IMR-90 (cell line): Measurements from ENCODE around the gene DIP2B. TPM values are rescaled to one million over a fixed set of nuclear protein-coding genes. Genes with fewer than 3 reads are reported as not detected.

Experiments used
- ATAC-seq: fragments of 200-7000 bp; cut with Tn5 transposase; 2 replicates; pipeline ENCODE4 v1.9.1; 2020; ENCODE audit warnings: low read depth, mild to moderate bottlenecking, moderate library complexity
- BruUV-seq: library from RNA; stranded (reverse); fragments of 400-500 nt; replicated peaks from 2 replicates; lab custom pipeline; 2021; lab: Mats Ljungman, UMichigan
- CTCF ChIA-PET: fragments of 300-600 bp; formaldehyde crosslinking; extraction: SDS; loops from one replicate; lab custom pipeline; 2021; ENCODE audit warnings: antibody characterized with exemption; lab: Yijun Ruan, JAX
- POLR2A ChIA-PET: fragments of 300-600 bp; sonication (Branson Sonifier 250); formaldehyde crosslinking; loops from one replicate; lab custom pipeline; 2022; ENCODE audit warnings: antibody characterized with exemption; ENCODE audit not compliant: unreplicated experiment; lab: Charles Lee
- DNase-seq: peaks from one replicate; pipeline ENCODE4 v3.0.0; 2013
- H2AFZ ChIP-seq: replicated peaks from 2 replicates; pipeline ENCODE3; 2013; ENCODE audit warnings: low read length, mild to moderate bottlenecking; ENCODE audit not compliant: poor library complexity
- H2AK5ac ChIP-seq: 2 replicates; pipeline ENCODE4 v1.6.1; 2013; ENCODE audit warnings: low read depth, low read length, inconsistent platforms
- H2AK9ac ChIP-seq: replicated peaks from 2 replicates; pipeline ENCODE3; 2013; ENCODE audit warnings: mild to moderate bottlenecking, low read depth, low read length, moderate library complexity; ENCODE audit not compliant: poor library complexity
- H2BK120ac ChIP-seq: 2 replicates; pipeline ENCODE4 v1.6.1; 2013; ENCODE audit warnings: low read depth, low read length, inconsistent platforms
- H2BK15ac ChIP-seq: 3 replicates; pipeline ENCODE4 v1.6.1; 2013; ENCODE audit warnings: low read depth, low read length, inconsistent platforms
- H2BK20ac ChIP-seq: 2 replicates; pipeline ENCODE4 v1.6.1; 2013; ENCODE audit warnings: low read depth, mild to moderate bottlenecking, inconsistent platforms, low read length, moderate library complexity
- H2BK5ac ChIP-seq: 2 replicates; pipeline ENCODE4 v1.6.1; 2013; ENCODE audit warnings: mild to moderate bottlenecking, low read depth, low read length, inconsistent platforms; ENCODE audit not compliant: poor library complexity, severe bottlenecking
- H3K14ac ChIP-seq: replicated peaks from 2 replicates; pipeline ENCODE4 v1.6.1; 2013; ENCODE audit warnings: low read depth, low read length, inconsistent platforms
- H3K18ac ChIP-seq: 2 replicates; pipeline ENCODE4 v1.6.1; 2013; ENCODE audit warnings: low read depth, low read length, control low read depth
- H3K23ac ChIP-seq: 2 replicates; pipeline ENCODE4 v1.6.1; 2013; ENCODE audit warnings: low read depth, low read length, inconsistent platforms
- H3K27ac ChIP-seq: 2 replicates; pipeline ENCODE4 v1.5.1; 2013; ENCODE audit warnings: mild to moderate bottlenecking, control low read depth, low read length; ENCODE audit not compliant: insufficient read depth
- H3K27me3 ChIP-seq: 2 replicates; pipeline ENCODE4 v1.6.1; 2013; ENCODE audit warnings: low read length; ENCODE audit not compliant: control insufficient read depth, insufficient read depth
- H3K36me3 ChIP-seq: 2 replicates; pipeline ENCODE4 v1.6.1; 2013; ENCODE audit warnings: low read length, mixed read lengths; ENCODE audit not compliant: control insufficient read depth, insufficient read depth
- H3K4ac ChIP-seq: 2 replicates; pipeline ENCODE4 v1.6.1; 2013; ENCODE audit warnings: low read depth, low read length, inconsistent platforms
- H3K4me1 ChIP-seq: 2 replicates; pipeline ENCODE4 v1.6.1; 2013; ENCODE audit warnings: low read length, mixed read lengths; ENCODE audit not compliant: control insufficient read depth, insufficient read depth
- H3K4me2 ChIP-seq: 2 replicates; pipeline ENCODE4 v1.6.1; 2013; ENCODE audit warnings: low read depth, mild to moderate bottlenecking, control low read depth, low read length, moderate library complexity
- H3K4me3 ChIP-seq: 2 replicates; pipeline ENCODE4 v1.5.1; 2013; ENCODE audit warnings: low read depth, mild to moderate bottlenecking, control low read depth, low read length, moderate library complexity; ENCODE audit not compliant: insufficient read depth
- H3K56ac ChIP-seq: 2 replicates; pipeline ENCODE4 v1.6.1; 2013; ENCODE audit warnings: low read length, inconsistent platforms; ENCODE audit not compliant: insufficient read depth; ENCODE audit errors: extremely low read depth
- H3K79me1 ChIP-seq, 2 experiments: 2 replicates each; pipeline ENCODE4 v1.6.1; 2013; ENCODE audit warnings: low read length in 2 of 2, inconsistent platforms in 1 of 2, low read depth in 1 of 2
- H3K9ac ChIP-seq: 2 replicates; pipeline ENCODE4 v1.6.1; 2013; ENCODE audit warnings: low read depth, low read length, control low read depth
- H3K9me1 ChIP-seq: 2 replicates; pipeline ENCODE4 v1.6.1; 2013; ENCODE audit warnings: low read length, inconsistent platforms; ENCODE audit not compliant: insufficient read depth
- H3K9me3 ChIP-seq: 2 replicates; pipeline ENCODE4 v1.6.1; 2013; ENCODE audit warnings: low read length; ENCODE audit not compliant: control insufficient read depth, insufficient read depth
- H4K20me1 ChIP-seq: 2 replicates; pipeline ENCODE4 v1.6.1; 2013; ENCODE audit warnings: low read length, inconsistent platforms; ENCODE audit not compliant: insufficient read depth
- H4K5ac ChIP-seq: 2 replicates; pipeline ENCODE4 v1.6.1; 2013; ENCODE audit warnings: mild to moderate bottlenecking, low read depth, low read length, control low read depth
- H4K8ac ChIP-seq, 2 experiments: 2 replicates each; pipeline ENCODE4 v1.6.1; 2013; ENCODE audit warnings: low read depth in 2 of 2, low read length in 2 of 2, control low read depth in 1 of 2, inconsistent platforms in 1 of 2
- H4K91ac ChIP-seq: 2 replicates; pipeline ENCODE4 v1.6.1; 2013; ENCODE audit warnings: low read depth, low read length, inconsistent platforms; ENCODE audit not compliant: insufficient read depth
- CEBPB ChIP-seq: IDR thresholded peaks from 2 replicates; pipeline ENCODE4 v1.6.1; 2012; ENCODE audit warnings: low read depth, low read length, improper control_type of control experiment
- MAZ ChIP-seq: IDR thresholded peaks from 2 replicates; pipeline ENCODE4 v1.6.1; 2012; ENCODE audit warnings: low read depth, mild to moderate bottlenecking, low read length, improper control_type of control experiment, moderate library complexity, borderline replicate concordance
- WGBS, 2 experiments: methylation state at CpG; one replicate each; pipeline versions ENCODE4 v1.1.5 to v1.1.7; 2013; ENCODE audit warnings: missing lambda C conversion rate in 2 of 2; ENCODE audit not compliant: insufficient read length in 1 of 2; ENCODE audit errors: extremely low coverage in 2 of 2; 5-methylcytosine and 5-hydroxymethylcytosine counted together
- dilution Hi-C: fragments of 300-500 bp; cut with HindIII; formaldehyde crosslinking; loops from one replicate; pipeline ENCODE4 v1.14.3; 2018; ENCODE audit warnings: low sequenced_read_pairs; ENCODE audit not compliant: unreplicated experiment
- in situ Hi-C: fragments of 300-500 bp; cut with MboI; formaldehyde crosslinking; loops from 3 replicates; pipeline ENCODE4 v1.14.3; 2019; ENCODE audit warnings: low sequenced_read_pairs, inconsistent platforms, mixed read lengths
- intact Hi-C: fragments of 100-400 bp; cut with micrococcal nuclease; formaldehyde crosslinking; loops from 2 replicates; pipeline ENCODE4 v1.10.0; 2022
- polyA plus RNA-seq, 3 experiments: library from polyadenylated mRNA; depleted of rRNA; stranded (reverse); fragments of >200 nt; gene quantifications; 2 replicates each; pipeline ENCODE4 v1.2.3, GENCODE V29; 2012; ENCODE audit warnings: low replicate concordance in 1 of 3
- total RNA-seq: library from RNA; depleted of rRNA; stranded (reverse); fragments of >200 nt; gene quantifications from 2 replicates; pipeline ENCODE4 v1.2.3, GENCODE V29; 2012

Gene DIP2B
- total and polyA plus RNA-seq, 2 of the 4 experiments (the other 2 are of a cell fraction) = 7.7 to 12.9 TPM

DNA sequence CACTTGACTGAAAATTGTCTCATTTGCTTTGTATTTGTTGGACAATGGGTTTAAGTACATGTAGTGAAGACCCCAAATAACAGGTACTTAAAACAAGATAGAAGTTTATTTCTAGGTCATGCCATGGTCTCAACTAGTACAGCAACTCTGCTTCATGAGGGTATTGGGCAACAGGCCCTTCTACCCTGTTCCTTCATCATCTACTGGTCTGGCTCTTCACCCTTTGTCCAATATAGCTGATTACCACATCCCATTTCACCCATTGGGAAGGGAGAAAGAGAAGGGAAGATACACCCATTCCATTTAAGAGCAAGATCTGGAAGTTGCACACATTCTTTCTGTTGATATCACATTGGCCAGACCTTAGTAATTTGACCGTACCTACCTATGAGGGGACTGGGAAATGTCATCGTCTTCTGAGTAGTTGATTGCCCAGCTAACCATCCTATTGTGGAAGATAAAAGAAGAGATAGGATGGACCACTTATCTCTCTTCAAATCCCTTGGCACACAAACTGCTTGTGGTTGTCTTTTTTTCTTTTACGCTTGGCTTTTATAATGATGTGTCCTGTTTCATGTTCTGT is 104.6 kb downstream of the DIP2B start:
- POLR2A ChIA-PET = no interaction called here
- H2AK5ac ChIP-seq = no peak overlapping the region
- ATAC-seq (no peak), DNase-seq (no peak)
- H3K23ac ChIP-seq = no peak overlapping the region
- no peak overlapping the region for H3K4me3 ChIP-seq
- no peak overlapping the region for H3K4ac ChIP-seq
- H3K9me1 ChIP-seq = peaks cover 11% of the 10 kb centered on the region
- no peak overlapping the region for H4K91ac ChIP-seq
- H2BK20ac ChIP-seq = no peak overlapping the region
- no peak overlapping the region for H4K8ac ChIP-seq
- no peak overlapping the region for H2BK120ac ChIP-seq
- in situ Hi-C loops (no loop called here), intact Hi-C loops (no loop called here), dilution Hi-C loops (no loop called here)
- H4K20me1 ChIP-seq = no peaks in the 10 kb centered on the region
- no CpG with 5 or more reads among the region's 3 CpGs for WGBS, 2 experiments
- no peak overlapping the region for H4K5ac ChIP-seq
- H2BK5ac ChIP-seq = no peak overlapping the region
- CTCF ChIA-PET = interaction anchor here (0.6 kb wide), 3 partner anchors 61 to 622 kb away, joined by 3 read pairs; no protein-coding TSS in a partner anchor
- H3K36me3 ChIP-seq = no peaks in the 10 kb centered on the region
- no peak overlapping the region for H3K56ac ChIP-seq
- no TSS peak for BruUV-seq
- H3K14ac ChIP-seq = 0 out of 2 replicates have a peak overlapping the region, but pooled peaks have one; percentile 62
- H3K27me3 ChIP-seq = no peaks in the 10 kb centered on the region
- H3K9ac ChIP-seq = no peak overlapping the region
- H3K9me3 ChIP-seq = no peaks in the 10 kb centered on the region
- peaks cover 19 to 38% of the 10 kb centered on the region in 2 experiments for H3K79me1 ChIP-seq
- no peak overlapping the region for H2AFZ ChIP-seq
- no peak overlapping the region; the same call in 2 of the 3 replicates for H2BK15ac ChIP-seq
- no peak overlapping the region for H2AK9ac ChIP-seq
- TF ChIP-seq MAZ = no peak
- TF ChIP-seq CEBPB = no peak
- H3K18ac ChIP-seq = no peak overlapping the region
- no peak overlapping the region for H3K27ac ChIP-seq
- H3K4me2 ChIP-seq = no peak overlapping the region
- peaks cover 2% of the 10 kb centered on the region; the same call in 1 of the 2 replicates for H3K4me1 ChIP-seq
